Measurements from ENCODE around the gene SEPTIN2. TPM values are rescaled to one million over a fixed set of nuclear protein-coding genes. Genes with fewer than 3 reads are reported as not detected.

Gene SEPTIN2
- total RNA-seq, 1 donor from 2014 or later: 460 TPM

GRCh38 chr2:241269707-241270520 lies 45.8 kb upstream of the SEPTIN2 start:
- Mint-ChIP-seq H3K36me3 (ENCODE audit: insufficient read depth) (peaks cover 6% of the 10 kb centered on the region), H3K9me3 (ENCODE audit: low read depth) (no peaks in the 10 kb centered on the region), H3K27me3 (no peaks in the 10 kb centered on the region), H3K27ac (no peak overlapping the region), H3K4me3 (ENCODE audit: low read depth) (peak overlapping the region; percentile 89), H3K4me1 (ENCODE audit: low read depth) (peaks cover 24% of the 10 kb centered on the region)
- TF ChIP-seq CTCF (IDR thresholded peaks at IDR 0.05; ENCODE audit: unreplicated experiment): no peak
- no peak for DNase-seq (ENCODE audit: low spot score, unreplicated experiment)

- TF ChIP-seq CTCF (IDR thresholded peaks at IDR 0.05; ENCODE audit: unreplicated experiment): no peak
- peak overlapping the region; percentile 89 for H3K4me3 Mint-ChIP-seq (ENCODE audit: low read depth)
- DNase-seq (ENCODE audit: low spot score, unreplicated experiment): no peak
- peaks cover 24% of the 10 kb centered on the region for H3K4me1 Mint-ChIP-seq (ENCODE audit: low read depth)
- peaks cover 5% of the 10 kb centered on the region for H3K9me3 Mint-ChIP-seq (ENCODE audit: low read depth)
- no peaks in the 10 kb centered on the region for H3K27me3 Mint-ChIP-seq
- H3K36me3 Mint-ChIP-seq (ENCODE audit: insufficient read depth): peaks cover 10% of the 10 kb centered on the region
- H3K27ac Mint-ChIP-seq: peak overlapping the region; percentile 15
These were observed 45.2 kb upstream of the SEPTIN2 start for GRCh38 chr2:241270531-241270930.

GRCh38 chr2:241271706-241272302 lies 43.9 kb upstream of the SEPTIN2 start:
- peak overlapping the region; percentile 93 for H3K27ac Mint-ChIP-seq
- H3K36me3 Mint-ChIP-seq (ENCODE audit: insufficient read depth): peaks cover 7% of the 10 kb centered on the region
- H3K27me3 Mint-ChIP-seq: no peaks in the 10 kb centered on the region
- TF ChIP-seq CTCF (IDR thresholded peaks at IDR 0.05; ENCODE audit: unreplicated experiment): no peak
- peak overlapping the region; percentile 89 for H3K4me3 Mint-ChIP-seq (ENCODE audit: low read depth)
- DNase-seq (ENCODE audit: low spot score, unreplicated experiment): peak; percentile 27
- peaks cover 14% of the 10 kb centered on the region for H3K9me3 Mint-ChIP-seq (ENCODE audit: low read depth)
- peaks cover 24% of the 10 kb centered on the region for H3K4me1 Mint-ChIP-seq (ENCODE audit: low read depth)

GRCh38 chr2:241272303-241273209 lies 43.2 kb upstream of the SEPTIN2 start:
- no peak for TF ChIP-seq CTCF (IDR thresholded peaks at IDR 0.05; ENCODE audit: unreplicated experiment)

More at GRCh38 chr2:241272303-241273209, 43.2 kb upstream of the SEPTIN2 start:
- Mint-ChIP-seq H3K4me1 (ENCODE audit: low read depth) (peaks cover 24% of the 10 kb centered on the region), H3K36me3 (ENCODE audit: insufficient read depth) (peaks cover 7% of the 10 kb centered on the region), H3K27ac (peak overlapping the region; percentile 67), H3K27me3 (no peaks in the 10 kb centered on the region), H3K9me3 (ENCODE audit: low read depth) (peaks cover 14% of the 10 kb centered on the region), H3K4me3 (ENCODE audit: low read depth) (peak overlapping the region; percentile 69)
- DNase-seq (ENCODE audit: low spot score, unreplicated experiment): peak; percentile 30
